HAP-1 (cell line): Measurements from ENCODE around the gene HMHB1.

Source experiments
- DNase-seq, 2 experiments: peaks; one replicate each; pipeline ENCODE4 v3.0.0-alpha.2; 2016 to 2020; ENCODE audit warnings: low spot score in 2 of 2
- H3K27me3 ChIP-seq: fragments of 250-450 bp; sonication (Bioruptor Pico); 2 replicates; pipeline ENCODE4 v1.5.1; 2020; ENCODE audit warnings: low read depth, mild to moderate bottlenecking, moderate library complexity
- H3K36me3 ChIP-seq: fragments of 250-450 bp; sonication (Bioruptor Pico); replicated peaks from 2 replicates; pipeline ENCODE4 v1.5.1; 2020; ENCODE audit warnings: mild to moderate bottlenecking
- H3K4me1 ChIP-seq: fragments of 250-450 bp; sonication (Bioruptor Pico); 2 replicates; pipeline ENCODE4 v1.5.1; 2020; ENCODE audit warnings: mild to moderate bottlenecking
- H3K4me3 ChIP-seq: fragments of 250-450 bp; sonication (Bioruptor Pico); 2 replicates; pipeline ENCODE4 v1.5.1; 2020; ENCODE audit warnings: mild to moderate bottlenecking, moderate library complexity
- H3K9me3 ChIP-seq: fragments of 250-450 bp; sonication (Bioruptor Pico); 2 replicates; pipeline ENCODE4 v1.5.1; 2020; ENCODE audit warnings: mild to moderate bottlenecking, moderate library complexity
- in situ Hi-C: fragments of 300-500 bp; cut with MboI; formaldehyde crosslinking; loops from 3 replicates; pipeline ENCODE4 v1.14.3; 2020; ENCODE audit warnings: low sequenced_read_pairs, inconsistent platforms, mixed read lengths

HMHB1 gene

GRCh38 chr5:143865426-143866025, 53.6 kb downstream of the HMHB1 start:
- no peak for DNase-seq
- in situ Hi-C loops: no loop called here

More at GRCh38 chr5:143865426-143866025, 53.6 kb downstream of the HMHB1 start:
- Histone ChIP-seq H3K9me3 (no peaks in the 10 kb centered on the region), H3K27me3 (no peaks in the 10 kb centered on the region), H3K4me1 (no peaks in the 10 kb centered on the region), H3K4me3 (no peak overlapping the region), H3K36me3 (no peaks in the 10 kb centered on the region)
